GM12878 (cell line): Measurements from ENCODE around the gene MYOZ2.

Experiments
- BCLAF1 ChIP-seq: fragments of 450-650 bp; IDR thresholded peaks from 2 replicates; pipeline ENCODE4 v1.6.1; 2017; ENCODE audit warnings: antibody characterized with exemption, mild to moderate bottlenecking, moderate library complexity
- BHLHE40 ChIP-seq, 2 experiments: fragments of 450-650 bp in 1 of 2; IDR thresholded peaks; 2 replicates each; pipeline ENCODE4 v1.6.1; 2011 to 2017; ENCODE audit warnings: low read depth in 2 of 2, borderline replicate concordance in 1 of 2, improper control_type of control experiment in 1 of 2, low read length in 1 of 2, mild to moderate bottlenecking in 1 of 2
- CEBPB ChIP-seq, 2 experiments: fragments of 150-350 bp in 1 of 2; IDR thresholded peaks; 2 replicates each; pipeline ENCODE4 v1.6.1; 2012 to 2014; ENCODE audit warnings: low read depth in 2 of 2, low read length in 2 of 2, borderline replicate concordance in 1 of 2, inconsistent platforms in 1 of 2
- CHD4 ChIP-seq: fragments of 200-600 bp; sonication (generic); IDR thresholded peaks from 2 replicates; pipeline ENCODE4 v1.6.1; 2016; ENCODE audit warnings: mild to moderate bottlenecking
- CTCF ChIP-seq, 3 experiments: IDR thresholded peaks in 2 of 3; conservative IDR thresholded peaks in 1 of 3; 2 replicates each; pipeline ENCODE4 v1.5.1; 2011; ENCODE audit warnings: low read depth in 3 of 3, low read length in 3 of 3, mild to moderate bottlenecking in 3 of 3, control low read depth in 2 of 3, moderate library complexity in 2 of 3, inconsistent platforms in 1 of 3, mixed read lengths in 1 of 3; ENCODE audit not compliant: control insufficient read depth in 2 of 3, insufficient read depth in 1 of 3; ENCODE audit errors: extremely low read depth in 1 of 3
- EP300 ChIP-seq, 2 experiments: fragments of 150-350 bp in 1 of 2; IDR thresholded peaks; 2 replicates each; pipeline ENCODE4 v1.6.1; 2011 to 2012; ENCODE audit warnings: low read depth in 2 of 2, low read length in 2 of 2, borderline replicate concordance in 1 of 2, improper control_type of control experiment in 1 of 2, inconsistent platforms in 1 of 2; ENCODE audit not compliant: control insufficient read depth in 1 of 2
- FOXK2 ChIP-seq: fragments of 450-650 bp; IDR thresholded peaks from 2 replicates; pipeline ENCODE4 v1.6.1; 2017; ENCODE audit warnings: mild to moderate bottlenecking, moderate library complexity
- HDGF ChIP-seq: fragments of 450-650 bp; IDR thresholded peaks from 2 replicates; pipeline ENCODE4 v1.6.1; 2016; ENCODE audit warnings: antibody characterized with exemption
- IRF5 ChIP-seq: fragments of 450-650 bp; IDR thresholded peaks from 2 replicates; pipeline ENCODE4 v1.6.1; 2017; ENCODE audit warnings: borderline replicate concordance
- NRF1 ChIP-seq: conservative IDR thresholded peaks from 2 replicates; pipeline ENCODE4 v1.6.1; 2011; ENCODE audit warnings: mild to moderate bottlenecking, low read depth, low read length, improper control_type of control experiment
- POLR2AphosphoS5 ChIP-seq: IDR thresholded peaks from 2 replicates; pipeline ENCODE4 v1.6.1; 2011; ENCODE audit warnings: mild to moderate bottlenecking, low read length, inconsistent platforms
- SKIL ChIP-seq: fragments of 450-650 bp; IDR thresholded peaks from 2 replicates; pipeline ENCODE4 v1.6.1; 2017; ENCODE audit warnings: mild to moderate bottlenecking, low read depth, inconsistent platforms; ENCODE audit not compliant: poor library complexity, severe bottlenecking
- SP1 ChIP-seq: IDR thresholded peaks from one replicate; pipeline ENCODE4 v1.6.1; 2011; ENCODE audit warnings: low read depth, low read length
- ZBTB11 ChIP-seq: fragments of 450-650 bp; formaldehyde crosslinking; IDR thresholded peaks from 2 replicates; pipeline ENCODE4 v1.5.0; 2022; ENCODE audit warnings: mild to moderate bottlenecking, missing genetic modification characterization

- TF ChIP-seq FOXK2 (no peak), EP300 (IDR thresholded peaks at IDR 0.05; ENCODE audit: borderline replicate concordance in 1 of 2, control insufficient read depth in 1 of 2, low read depth in 2 of 2, low read length in 2 of 2) (no peak), BCLAF1 (no peak), HDGF (no peak), IRF5 (no peak), SKIL (no peak), CEBPB (IDR thresholded peaks at IDR 0.05; ENCODE audit: borderline replicate concordance in 1 of 2, low read depth in 2 of 2, low read length in 2 of 2) (no peak), CTCF (IDR thresholded peaks at IDR 0.05 in 2 of 3, conservative IDR thresholded peaks at IDR 0.05 in 1 of 3; ENCODE audit: control insufficient read depth in 2 of 3, extremely low read depth in 1 of 3, insufficient read depth in 1 of 3, low read depth in 3 of 3, low read length in 3 of 3) (no peak), SP1 (no peak), BHLHE40 (IDR thresholded peaks at IDR 0.05; ENCODE audit: borderline replicate concordance in 1 of 2, low read depth in 2 of 2, low read length in 1 of 2) (no peak), CHD4 (no peak), ZBTB11 (no peak), NRF1 (no peak), POLR2AphosphoS5 (no peak)
Observed at GRCh38 chr4:119116021-119116420, 19.6 kb upstream of the MYOZ2 start.
